ENCODE results near the gene TMEM131L.

The TMEM131L gene

DNA sequence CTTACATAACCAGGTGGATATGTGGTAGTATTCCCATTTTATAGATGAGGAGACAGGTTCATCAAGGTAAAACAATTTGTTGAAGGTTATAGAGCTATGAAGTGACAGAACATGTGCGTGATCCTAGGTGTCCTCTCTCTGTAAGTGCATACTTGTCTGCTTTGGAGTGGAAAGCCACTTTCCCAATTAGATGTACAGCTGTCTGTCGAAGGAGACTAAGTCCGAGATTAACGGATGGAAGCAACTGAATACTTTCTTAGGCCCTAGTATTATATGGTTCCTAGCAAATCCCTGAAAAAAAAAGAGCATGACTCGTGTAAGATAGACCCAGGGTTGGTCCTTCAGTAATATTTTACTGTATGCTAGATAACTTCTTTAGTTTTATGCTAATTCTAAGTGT, 19.7 kb downstream of the TMEM131L start:
- H3K9ac ChIP-seq, result peak overlapping the region in 7 of 11 experiments; percentile 5 to 85 (median 82); a peak in 9 of 22 replicates
- H3K4me3 ChIP-seq, result peak overlapping the region in 2 of 10 experiments; percentile 14 to 68; a peak in 2 of 20 replicates
- peaks cover 0 to 88% (median 60%) of the 10 kb centered on the region in 11 experiments; a peak in 21 of 22 replicates for H4K20me1 ChIP-seq
- H3K27me3 ChIP-seq, result no peaks in the 10 kb centered on the region
- TF ChIP-seq Cebpa-rat (IDR thresholded peaks at IDR 0.05), result no peak
- H3K4me1 ChIP-seq, result peaks cover 81 to 98% (median 91%) of the 10 kb centered on the region in 10 experiments
- H3K9me3 ChIP-seq (replicated peaks in 1 of 11), result no peaks in the 10 kb centered on the region
- peak overlapping the region; percentile 93 to 99 (median 96); a peak in 21 of 22 replicates for H3K4me2 ChIP-seq
- peaks cover 0 to 39% (median 9%) of the 10 kb centered on the region in 11 experiments; a peak in 12 of 22 replicates for H3K36me3 ChIP-seq
- H3K27ac ChIP-seq, result peak overlapping the region in 7 of 11 experiments; percentile 18 to 93 (median 87); a peak in 13 of 22 replicates

DNA sequence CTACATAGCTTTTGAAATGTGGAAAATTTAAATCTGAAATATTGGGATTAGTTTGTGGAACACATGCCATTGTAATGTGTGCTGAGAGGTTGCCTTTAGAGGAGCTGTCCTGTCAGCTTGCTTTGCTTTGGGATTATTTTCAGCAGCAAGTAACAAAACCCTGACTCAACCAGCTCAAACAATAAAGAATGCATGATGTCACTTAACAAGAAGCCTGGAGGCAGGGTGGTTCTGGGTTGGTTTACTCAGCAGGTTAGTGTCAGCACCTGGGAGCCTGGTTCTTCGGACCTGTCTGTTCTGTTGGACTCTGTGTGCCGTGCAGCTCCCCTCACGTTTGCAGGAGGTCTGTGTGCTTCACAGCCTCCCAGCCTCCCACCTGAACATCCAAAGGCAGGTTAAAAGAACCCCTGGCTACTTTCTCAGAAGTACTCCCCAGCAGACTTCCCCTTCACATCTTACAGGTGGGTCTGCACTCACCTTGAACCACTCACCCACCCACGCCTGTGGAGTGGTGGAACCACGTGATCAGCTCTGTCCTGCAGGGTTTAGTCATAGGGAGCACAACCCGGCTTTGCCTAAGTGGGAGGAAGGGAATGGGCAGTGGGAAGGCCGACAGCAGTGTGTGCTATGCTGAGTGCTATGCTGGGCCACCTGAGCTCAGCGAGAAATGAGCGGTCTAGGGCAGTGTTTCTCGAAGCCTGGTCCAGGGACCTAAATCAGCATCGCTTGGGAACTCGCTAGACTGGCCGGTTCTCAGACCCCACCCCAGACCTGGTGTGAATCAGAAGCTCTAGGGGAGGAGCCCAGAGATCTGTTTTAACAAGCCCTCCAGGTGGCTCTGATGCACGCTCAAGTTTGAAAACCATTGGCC, 20.4 kb downstream of the TMEM131L start:
- H3K27me3 ChIP-seq, result no peaks in the 10 kb centered on the region
- peak overlapping the region; percentile 93 to 99 (median 96) for H3K4me2 ChIP-seq
- H3K36me3 ChIP-seq, result peaks cover 0 to 32% (median 4%) of the 10 kb centered on the region in 11 experiments; a peak in 7 of 22 replicates
- H3K4me3 ChIP-seq, result peak overlapping the region in 8 of 10 experiments; percentile 14 to 72 (median 62); a peak in 10 of 20 replicates
- peak overlapping the region in 8 of 11 experiments; percentile 20 to 85 (median 82); a peak in 15 of 22 replicates for H3K9ac ChIP-seq
- H3K27ac ChIP-seq, result peak overlapping the region in 9 of 11 experiments; percentile 76 to 93 (median 87); a peak in 18 of 22 replicates
- no peak for TF ChIP-seq Cebpa-rat (IDR thresholded peaks at IDR 0.05)
- peaks cover 77 to 98% (median 90%) of the 10 kb centered on the region in 10 experiments for H3K4me1 ChIP-seq
- peaks cover 0 to 87% (median 53%) of the 10 kb centered on the region in 11 experiments; a peak in 21 of 22 replicates for H4K20me1 ChIP-seq
- no peaks in the 10 kb centered on the region for H3K9me3 ChIP-seq (replicated peaks in 1 of 11)

DNA sequence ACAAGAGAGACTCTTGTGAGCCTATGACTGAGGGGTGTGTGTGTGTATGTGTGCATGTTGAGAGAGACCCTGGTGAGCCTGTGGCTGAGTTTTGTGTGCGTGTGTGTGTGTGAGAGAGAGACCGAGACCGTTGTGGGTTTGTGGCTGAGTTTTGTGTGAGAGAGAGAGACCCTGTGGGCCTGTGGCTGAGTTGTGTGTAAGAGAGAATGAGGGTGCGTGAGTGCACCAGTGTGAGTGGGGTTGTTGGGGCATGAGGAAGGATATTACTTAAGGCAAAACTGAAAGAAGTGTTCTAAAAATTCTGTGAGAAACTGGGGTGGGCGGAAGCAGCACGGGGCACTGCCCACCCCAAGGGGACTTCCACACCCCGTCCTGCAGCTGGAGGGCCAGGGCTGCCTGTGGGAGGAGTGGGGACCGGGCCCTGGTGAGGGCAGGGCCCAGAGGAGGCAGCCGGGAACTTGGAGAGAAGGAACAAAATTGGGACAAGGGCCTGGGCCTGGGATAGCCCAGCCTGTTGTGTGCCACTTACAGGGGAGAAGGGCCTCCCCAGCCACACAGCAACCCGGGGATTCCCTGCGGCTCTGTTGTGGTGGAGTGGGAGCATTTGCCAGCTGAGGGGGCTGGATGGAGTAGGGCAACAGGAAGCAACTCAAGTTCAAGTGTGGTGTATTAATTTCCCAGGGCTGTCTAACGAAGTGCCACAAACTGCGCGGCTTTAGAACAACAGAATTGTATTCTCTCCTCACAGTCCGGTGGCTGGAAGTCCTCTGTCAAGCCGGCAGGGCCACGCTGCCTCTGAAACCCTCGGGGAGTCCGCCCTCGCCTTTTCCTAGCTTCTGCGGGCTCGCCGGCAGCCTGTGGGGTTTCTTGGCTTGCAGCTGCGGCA, 22.1 kb downstream of the TMEM131L start:
- Histone ChIP-seq H4K20me1 (peaks cover 0 to 88% (median 51%) of the 10 kb centered on the region in 11 experiments; a peak in 21 of 22 replicates), H3K27me3 (no peaks in the 10 kb centered on the region), H3K9me3 (replicated peaks in 1 of 11) (no peaks in the 10 kb centered on the region), H3K4me3 (peak overlapping the region; percentile 39 to 72 (median 62)), H3K9ac (peak overlapping the region; percentile 70 to 85 (median 80)), H3K4me2 (peak overlapping the region; percentile 93 to 99 (median 96)), H3K36me3 (peaks cover 0 to 36% (median 0%) of the 10 kb centered on the region in 11 experiments; a peak in 7 of 22 replicates), H3K4me1 (peaks cover 76 to 97% (median 91%) of the 10 kb centered on the region in 10 experiments), H3K27ac (peak overlapping the region; percentile 45 to 93 (median 86); a peak in 21 of 22 replicates)
- TF ChIP-seq Cebpa-rat (IDR thresholded peaks at IDR 0.05), result peak in 1 of 11 experiments; percentile 10; a peak in 1 of 22 replicates

DNA sequence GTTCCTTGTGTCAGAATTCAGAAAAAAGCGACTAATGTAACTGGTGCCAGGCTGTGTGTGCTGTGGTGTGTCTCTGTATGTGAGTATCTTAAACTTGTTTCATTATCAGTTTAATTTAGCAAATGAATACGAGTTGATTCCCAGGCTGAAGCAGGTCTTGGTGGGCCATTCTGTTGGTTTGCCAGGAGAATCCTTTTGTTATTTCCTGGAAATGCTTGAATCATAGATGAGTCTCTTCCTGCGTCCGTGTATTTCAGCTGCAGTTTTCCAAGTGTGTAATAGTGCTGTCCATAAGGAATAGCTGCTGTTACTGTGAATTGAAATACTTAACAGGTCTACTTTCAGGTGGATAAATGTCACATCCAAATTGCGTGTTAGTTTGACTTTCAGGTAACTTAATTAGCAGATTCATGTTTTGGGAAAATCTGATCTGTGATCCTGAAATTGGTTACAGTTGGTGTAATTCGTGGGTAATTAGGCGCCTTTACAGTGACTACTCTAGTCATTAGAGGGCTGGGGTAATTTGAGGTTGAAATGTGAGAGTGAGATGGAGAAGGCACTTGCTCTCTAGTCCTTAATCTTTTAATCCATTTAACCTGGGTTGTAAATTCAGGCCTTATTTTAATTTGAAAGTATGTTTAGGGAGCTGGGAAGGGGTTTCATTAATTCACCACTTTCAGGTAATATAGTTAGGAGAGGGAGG, 23.8 kb downstream of the TMEM131L start:
- peaks cover 0 to 96% (median 69%) of the 10 kb centered on the region in 11 experiments; a peak in 21 of 22 replicates for H4K20me1 ChIP-seq
- H3K4me3 ChIP-seq, result peak overlapping the region; percentile 39 to 72 (median 62); a peak in 19 of 20 replicates
- H3K4me2 ChIP-seq, result peak overlapping the region; percentile 93 to 99 (median 96)
- H3K27ac ChIP-seq, result peak overlapping the region in 10 of 11 experiments; percentile 64 to 93 (median 86); a peak in 20 of 22 replicates
- H3K36me3 ChIP-seq, result peaks cover 0 to 51% (median 4%) of the 10 kb centered on the region in 11 experiments; a peak in 9 of 22 replicates
- no peak for TF ChIP-seq Cebpa-rat (IDR thresholded peaks at IDR 0.05)
- no peaks in the 10 kb centered on the region for H3K9me3 ChIP-seq (replicated peaks in 1 of 11)
- H3K4me1 ChIP-seq, result peaks cover 76 to 100% (median 95%) of the 10 kb centered on the region in 10 experiments
- H3K27me3 ChIP-seq, result no peaks in the 10 kb centered on the region
- peak overlapping the region; percentile 70 to 85 (median 80); a peak in 20 of 22 replicates for H3K9ac ChIP-seq

DNA sequence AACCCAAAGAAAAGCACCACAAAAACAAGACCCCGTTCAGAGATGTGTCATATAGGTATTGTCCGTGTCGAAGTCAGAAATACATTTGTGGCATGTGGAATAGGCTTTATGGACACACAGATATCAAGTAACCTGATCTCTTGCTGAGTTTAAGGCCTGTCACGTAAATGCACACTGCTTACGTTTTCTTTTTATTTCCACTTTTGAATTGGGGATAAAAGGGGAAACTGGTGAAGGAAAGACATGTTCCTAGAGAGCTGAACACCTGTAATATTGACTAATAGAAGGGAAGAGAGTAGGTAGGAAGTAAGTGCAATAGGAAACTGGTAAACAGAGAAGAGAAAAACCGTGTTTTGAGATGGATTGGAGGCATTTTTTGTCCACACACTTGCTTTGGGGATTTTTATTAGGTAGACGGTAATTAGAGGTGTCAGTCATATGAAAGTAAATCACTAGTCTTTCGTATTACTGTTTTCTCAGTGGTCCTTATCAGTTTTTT, 24.9 kb downstream of the TMEM131L start:
- peak overlapping the region; percentile 93 to 99 (median 96) for H3K4me2 ChIP-seq

DNA sequence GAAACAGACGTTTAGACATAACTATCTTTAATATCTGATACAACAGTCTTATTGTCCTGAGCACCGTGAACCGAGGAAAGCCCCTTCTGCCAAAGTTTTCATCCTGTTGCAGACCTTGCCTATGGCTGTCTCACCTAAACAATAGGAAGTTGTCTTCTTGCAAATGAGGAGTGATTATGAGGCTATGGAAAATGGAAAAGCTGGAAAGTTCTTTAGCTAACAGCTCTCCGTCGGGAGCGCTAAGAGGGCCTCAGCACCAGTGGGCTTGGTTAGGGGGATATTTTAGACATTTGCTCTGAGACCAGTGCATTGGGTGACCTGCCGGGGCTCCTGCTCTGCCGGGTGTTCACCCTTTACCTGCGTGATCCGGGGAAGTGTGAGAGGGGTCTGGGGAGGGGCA, 28.4 kb downstream of the TMEM131L start:
- H3K27ac ChIP-seq, result peak overlapping the region in 9 of 11 experiments; percentile 38 to 93 (median 59); a peak in 16 of 22 replicates
- H3K4me1 ChIP-seq, result peaks cover 80 to 100% (median 96%) of the 10 kb centered on the region in 10 experiments
- H3K4me3 ChIP-seq, result peak overlapping the region in 3 of 10 experiments; percentile 30 to 40 (median 33); a peak in 7 of 20 replicates

More for the DNA sequence above, 24.9 kb downstream of the TMEM131L start:
- Histone ChIP-seq H3K9me3 (replicated peaks in 1 of 11) (no peaks in the 10 kb centered on the region), H4K20me1 (peaks cover 0 to 96% (median 69%) of the 10 kb centered on the region in 11 experiments; a peak in 21 of 22 replicates), H3K27me3 (no peaks in the 10 kb centered on the region), H3K27ac (peak overlapping the region in 10 of 11 experiments; percentile 64 to 93 (median 86); a peak in 19 of 22 replicates), H3K36me3 (peaks cover 0 to 56% (median 4%) of the 10 kb centered on the region in 11 experiments; a peak in 8 of 22 replicates), H3K4me3 (peak overlapping the region; percentile 22 to 72 (median 62); a peak in 18 of 20 replicates), H3K4me1 (peaks cover 77 to 100% (median 96%) of the 10 kb centered on the region in 10 experiments), H3K9ac (peak overlapping the region; percentile 70 to 85 (median 80); a peak in 20 of 22 replicates)
- TF ChIP-seq Cebpa-rat (IDR thresholded peaks at IDR 0.05), result no peak

More for the DNA sequence above, 28.4 kb downstream of the TMEM131L start:
- Histone ChIP-seq H3K36me3 (peaks cover 0 to 65% (median 4%) of the 10 kb centered on the region in 11 experiments; a peak in 11 of 22 replicates), H3K4me2 (peak overlapping the region; percentile 71 to 99 (median 96)), H3K9ac (peak overlapping the region in 8 of 11 experiments; percentile 36 to 69 (median 50); a peak in 15 of 22 replicates), H4K20me1 (peaks cover 20 to 96% (median 77%) of the 10 kb centered on the region in 11 experiments; a peak in 21 of 22 replicates), H3K9me3 (replicated peaks in 1 of 11) (no peaks in the 10 kb centered on the region), H3K27me3 (no peaks in the 10 kb centered on the region)
- TF ChIP-seq Cebpa-rat (IDR thresholded peaks at IDR 0.05), result no peak
